GM18873 (cell line): ENCODE measurements around the gene CTIF.

Source experiments
- ATAC-seq: cut with Tn5 transposase; IDR thresholded peaks from one replicate; pipeline ENCODE4 v1.9.1; 2021; ENCODE audit warnings: mild to moderate bottlenecking, moderate library complexity, moderate number of reproducible peaks; ENCODE audit not compliant: unreplicated experiment, low FRiP score

The CTIF gene

DNA sequence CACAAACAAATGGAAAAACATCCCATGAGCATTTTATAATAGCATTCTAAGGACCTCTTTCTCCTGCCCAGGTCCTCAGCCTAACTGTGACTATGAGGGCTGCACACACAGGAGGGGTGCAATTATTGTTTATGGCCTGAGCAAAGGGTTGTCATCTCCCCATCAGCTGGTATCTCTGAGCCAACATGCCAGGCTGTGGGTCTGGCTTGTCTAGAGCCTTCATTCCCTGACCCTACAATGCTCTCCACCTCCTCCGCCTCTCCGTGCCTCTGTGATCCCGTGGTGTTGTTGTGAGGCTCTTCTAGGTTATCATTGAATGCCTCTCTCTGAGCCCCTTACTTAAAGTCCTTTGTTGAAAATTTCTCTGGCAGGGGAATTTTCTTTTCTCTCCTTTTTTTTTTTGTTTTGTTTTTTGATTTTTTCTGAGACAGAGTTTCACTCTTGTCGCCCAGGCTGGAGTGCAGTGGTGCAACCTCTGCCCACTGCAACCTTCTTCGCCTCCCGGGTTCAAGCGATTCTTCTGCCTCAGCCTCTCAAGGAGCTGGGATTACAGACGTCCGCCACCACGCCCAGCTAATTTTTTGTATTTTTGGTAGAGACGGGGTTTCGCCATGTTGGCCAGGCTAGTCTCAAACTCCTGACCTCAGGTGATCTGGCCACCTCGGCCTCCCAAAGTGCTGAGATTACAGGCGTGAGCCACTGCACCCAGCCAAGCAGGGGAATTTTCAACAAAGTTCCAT, 285.6 kb downstream of the CTIF start:
- no peak for ATAC-seq

DNA sequence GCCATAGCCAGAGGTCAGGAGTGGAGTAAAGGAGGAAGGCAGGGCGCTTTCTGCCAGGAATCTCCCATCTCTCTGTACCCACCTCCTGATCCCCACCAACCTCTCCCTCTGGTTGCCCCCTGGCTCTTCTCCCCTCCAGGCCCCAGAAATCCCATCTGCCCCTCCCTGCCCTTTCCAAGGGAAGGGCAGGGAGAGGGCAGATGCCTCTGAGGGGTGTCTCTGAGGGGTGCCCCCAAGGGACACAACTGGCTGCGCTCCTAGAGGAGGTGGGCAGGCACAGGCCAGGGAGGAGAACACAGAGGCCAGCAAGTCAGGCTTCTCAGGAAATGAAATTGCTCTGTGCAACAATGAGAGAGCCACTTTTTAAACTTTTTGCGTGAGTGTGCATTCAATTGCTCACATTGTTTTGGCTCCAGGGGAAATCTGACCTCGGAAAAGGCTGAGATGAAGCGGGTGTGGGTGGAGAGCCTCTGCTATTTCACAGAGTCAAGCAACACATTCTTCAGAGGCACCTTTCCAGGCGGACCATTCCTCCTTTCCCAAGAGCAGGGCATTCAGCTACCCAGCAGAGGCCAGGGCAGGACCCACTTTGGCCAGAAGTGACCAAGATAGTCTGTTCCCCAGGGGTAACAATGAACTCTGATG, 286.4 kb downstream of the CTIF start:
- ATAC-seq, result no peak

- no peak for ATAC-seq
These were observed 287.4 kb downstream of the CTIF start for GRCh38 chr18:48826271-48826670.

DNA sequence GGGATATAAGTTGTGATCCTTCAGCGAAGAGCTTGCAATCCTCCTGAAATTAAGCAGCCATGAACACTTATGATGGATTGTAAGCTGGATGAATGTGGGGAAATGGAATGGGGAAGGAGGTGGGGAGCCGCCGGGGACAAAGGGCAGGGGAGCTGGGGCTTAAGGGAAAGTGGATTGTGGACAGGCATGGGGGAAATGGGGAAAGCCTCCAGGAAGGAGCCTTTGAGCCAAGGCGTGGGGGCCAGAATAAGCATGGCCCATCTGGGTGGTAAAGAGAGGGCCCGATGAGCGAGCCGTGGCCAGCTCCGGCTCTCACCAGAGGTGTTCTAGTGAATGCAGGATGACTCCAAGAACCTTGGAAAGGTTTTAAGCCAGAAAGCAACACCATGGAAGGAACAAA, 288.0 kb downstream of the CTIF start:
- no peak for ATAC-seq

GRCh38 chr18:48827291-48828193, 288.7 kb downstream of the CTIF start:
- ATAC-seq, result no peak

DNA sequence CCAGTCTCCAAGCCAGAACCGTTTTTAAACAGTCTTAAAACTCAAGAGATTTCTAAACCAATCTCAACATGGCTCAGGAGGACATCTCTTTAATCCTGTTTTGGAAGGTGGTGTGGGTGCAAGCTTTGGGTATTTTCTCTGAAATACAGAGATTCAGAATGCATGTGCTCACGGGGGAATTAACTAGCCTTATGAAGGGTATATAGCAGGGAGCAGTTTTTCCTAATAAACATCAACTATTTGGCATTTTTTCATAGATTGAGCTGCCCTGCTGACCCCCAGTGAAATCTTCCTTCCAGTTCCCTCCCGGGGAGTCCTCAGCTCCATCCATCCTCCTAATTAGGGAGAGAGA, 289.3 kb downstream of the CTIF start:
- no peak for ATAC-seq

- no peak for ATAC-seq
These were observed 290.0 kb downstream of the CTIF start for GRCh38 chr18:48828691-48829442.

GRCh38 chr18:48829443-48830149, 290.8 kb downstream of the CTIF start:
- ATAC-seq, result no peak

GRCh38 chr18:48831113-48831759, 292.4 kb downstream of the CTIF start:
- ATAC-seq, result no peak

GRCh38 chr18:48831802-48832201, 293.0 kb downstream of the CTIF start:
- no peak for ATAC-seq

DNA sequence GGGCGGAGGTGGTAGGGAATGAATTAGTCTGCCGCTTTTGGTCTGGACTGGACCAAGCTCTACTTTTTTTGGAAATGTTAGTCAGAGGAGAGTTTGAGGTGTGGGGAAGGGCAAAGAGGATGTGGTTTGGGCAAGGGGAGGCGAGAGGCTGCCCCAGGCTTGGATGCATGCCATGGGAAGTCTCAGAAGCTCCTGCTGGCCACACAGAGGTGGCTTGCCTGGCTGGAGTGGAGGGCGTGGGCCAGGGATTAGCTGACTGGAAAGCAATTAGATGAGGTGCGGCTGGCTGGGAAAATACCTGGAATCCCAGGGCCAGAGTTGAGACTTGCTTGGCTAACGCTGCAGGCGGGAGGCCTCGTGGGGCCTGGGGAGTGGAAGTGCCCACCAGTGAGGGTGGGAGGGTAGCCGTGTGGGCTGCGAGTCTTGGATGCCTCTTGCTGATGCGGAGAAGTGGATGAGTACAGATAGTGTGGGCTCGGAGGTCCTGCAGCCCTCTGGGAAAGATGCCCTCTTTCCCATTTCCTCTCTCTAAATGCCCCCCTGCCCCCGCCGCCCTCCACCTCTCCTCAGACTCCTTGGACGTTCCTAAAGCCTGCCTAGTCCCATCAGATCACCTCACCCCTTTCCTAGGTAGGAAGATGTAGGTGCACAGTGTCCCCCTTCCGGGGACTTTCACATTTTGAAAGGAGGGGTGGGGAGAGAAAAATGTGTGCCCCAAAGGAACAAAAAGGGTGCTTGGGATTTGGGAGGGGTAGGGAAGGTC, 294.3 kb downstream of the CTIF start:
- ATAC-seq, result no peak

DNA sequence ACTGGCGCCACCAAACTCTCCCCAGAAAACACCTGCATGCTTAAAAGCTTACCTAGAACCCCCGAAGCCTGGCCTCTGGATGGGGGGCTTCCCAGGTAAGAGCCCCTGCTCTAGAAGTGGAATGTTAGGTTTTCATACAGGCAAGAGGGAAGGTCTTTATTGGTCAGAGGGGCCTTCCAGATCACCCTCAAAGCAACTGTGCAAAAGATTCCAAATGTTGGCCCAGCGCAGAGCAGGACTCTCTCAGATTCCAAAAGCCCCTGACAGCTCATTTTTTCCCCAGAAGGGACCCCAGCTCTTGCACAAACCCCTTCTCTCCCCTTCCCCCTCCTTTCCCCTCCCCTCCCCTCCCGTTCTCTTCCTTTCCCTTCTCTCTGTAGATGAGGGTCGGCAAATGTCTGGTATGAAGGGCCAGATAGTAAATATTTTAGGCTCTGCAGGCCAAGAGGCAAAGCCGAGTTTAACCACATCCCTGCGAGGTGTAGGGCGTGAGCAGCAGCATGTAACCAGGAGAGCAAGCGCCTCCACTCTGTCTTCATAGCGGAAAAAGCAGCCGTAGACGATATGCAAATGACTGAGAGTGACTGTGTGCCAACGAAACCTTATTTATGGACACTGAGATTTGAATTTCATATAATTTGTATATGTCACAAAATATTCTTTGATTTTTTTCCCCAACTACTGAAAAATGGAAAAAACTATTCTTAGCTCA, 295.0 kb downstream of the CTIF start:
- peak; percentile 71 for ATAC-seq

DNA sequence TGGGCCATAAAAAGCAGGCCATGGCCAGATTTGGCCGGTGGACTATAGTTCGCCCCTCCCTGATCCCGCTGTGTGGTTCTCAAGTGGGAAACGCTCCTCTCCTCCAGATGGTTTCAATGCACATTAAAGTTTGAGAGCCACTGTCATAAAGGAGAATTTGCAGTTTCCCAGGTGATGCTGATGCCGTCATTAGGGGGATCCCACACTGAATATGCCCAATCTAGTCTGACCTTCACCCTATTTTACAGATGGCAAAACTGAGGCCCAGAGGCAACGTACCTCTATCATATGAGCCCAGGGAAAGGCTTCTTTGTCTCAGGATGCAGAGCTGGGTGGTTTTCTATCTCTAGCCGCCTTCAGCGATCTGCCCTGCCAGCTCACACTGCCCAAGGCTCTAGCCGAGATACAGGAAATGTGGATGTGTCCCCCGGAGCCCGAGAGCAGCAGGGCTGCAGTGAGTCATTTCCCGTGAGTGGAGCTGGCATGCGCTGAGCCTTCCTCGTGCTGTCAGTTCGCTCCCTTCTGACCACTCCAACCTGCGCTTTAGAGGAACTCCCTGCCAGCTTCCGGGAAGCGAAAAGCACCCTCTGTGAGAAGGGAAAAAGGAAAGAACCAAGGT, 295.7 kb downstream of the CTIF start:
- ATAC-seq, result peak; percentile 41

- no peak for ATAC-seq
These were observed 296.3 kb downstream of the CTIF start for GRCh38 chr18:48835119-48835518.

DNA sequence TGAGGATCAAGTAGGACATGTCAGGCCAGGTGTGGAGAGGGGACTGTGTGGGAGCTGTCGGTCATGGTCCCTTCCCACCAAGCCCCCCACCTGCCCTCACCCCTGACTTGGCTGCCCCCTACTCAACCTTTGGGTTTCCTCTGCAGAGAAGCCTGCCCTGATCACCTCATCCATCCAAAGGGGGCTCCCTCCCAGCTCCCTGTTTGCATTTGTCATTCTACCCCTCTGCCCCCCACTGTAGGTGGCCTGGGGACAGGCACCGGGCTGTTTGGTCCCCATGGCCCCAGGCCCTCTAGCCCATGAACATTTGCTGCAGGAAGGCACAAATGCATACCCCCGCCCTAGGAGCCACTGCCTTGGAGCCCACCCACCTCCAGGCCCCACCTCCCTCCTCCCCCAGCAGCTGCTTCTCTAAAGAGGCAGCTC, 296.9 kb downstream of the CTIF start:
- ATAC-seq, result no peak

DNA sequence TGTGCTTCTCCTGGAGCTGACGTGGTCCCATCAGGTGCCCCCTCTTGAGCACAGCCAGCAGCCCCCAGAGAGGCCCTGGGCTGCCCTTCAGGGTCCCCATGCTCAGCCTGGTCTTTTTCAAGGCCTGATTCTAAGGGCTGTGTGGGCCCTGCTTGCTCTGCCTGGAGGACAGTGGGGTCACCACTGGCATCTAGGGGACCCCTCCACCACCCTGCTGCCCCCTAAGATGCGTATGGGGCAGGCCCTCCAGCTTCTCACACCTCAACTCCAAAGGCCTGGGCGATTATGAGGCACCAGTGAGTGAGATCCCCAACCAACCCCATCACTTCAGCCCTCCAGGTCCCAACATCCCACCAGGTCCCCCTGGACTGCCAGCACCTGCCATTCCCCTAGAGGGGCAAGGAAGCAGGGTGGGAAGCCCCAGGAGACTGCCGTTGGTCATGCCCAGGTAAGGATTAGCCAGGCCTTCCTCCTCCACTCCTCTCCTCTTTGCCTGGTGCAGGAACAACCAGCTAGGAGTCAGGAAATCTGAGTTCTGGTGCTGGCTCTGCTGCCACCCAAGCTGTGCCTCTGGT, 297.5 kb downstream of the CTIF start:
- ATAC-seq, result no peak
